CD4-positive, alpha-beta T cell (primary cell): Measurements from ENCODE around the gene ERCC8. TPM values are rescaled to one million over a fixed set of nuclear protein-coding genes. Genes with fewer than 3 reads are reported as not detected.

Source experiments
- ATAC-seq: fragments of 200-7000 bp; cut with Tn5 transposase; one replicate; pipeline ENCODE4 v1.10.0; 2022; ENCODE audit warnings: mild to moderate bottlenecking; ENCODE audit not compliant: poor library complexity
- CTCF ChIA-PET: fragments of 350-600 bp; sonication (Branson Sonifier 250); formaldehyde crosslinking; loops from one replicate; lab custom pipeline; 2021; ENCODE audit warnings: antibody characterized with exemption, inconsistent platforms; lab: Charles Lee
- POLR2A ChIA-PET: fragments of 350-600 bp; sonication (Branson Sonifier 250); formaldehyde crosslinking; loops from one replicate; lab custom pipeline; 2021; ENCODE audit warnings: antibody characterized with exemption, inconsistent platforms; lab: Charles Lee
- DNase-seq, 14 experiments: peaks; one replicate each; pipeline ENCODE4 v3.0.0-alpha.2; 2013 to 2020; ENCODE audit warnings: mixed read lengths in 2 of 14
- H3K27ac ChIP-seq, 2 donors: one replicate each; pipeline versions ENCODE4 v1.5.1 to v1.7.0; 2013; ENCODE audit warnings: low read length in 2 of 2, low read depth in 1 of 2, mild to moderate bottlenecking in 1 of 2
- H3K27me3 ChIP-seq, 2 experiments: 1 replicate in 1 of 2; 2 replicates in 1 of 2; pipeline versions ENCODE4 v1.6.1 to v1.7.0; 2013; ENCODE audit warnings: low read length in 2 of 2, control low read depth in 1 of 2, mild to moderate bottlenecking in 1 of 2, moderate library complexity in 1 of 2; ENCODE audit not compliant: insufficient read depth in 2 of 2, control insufficient read depth in 1 of 2
- H3K36me3 ChIP-seq: one replicate; pipeline ENCODE4 v1.6.1; 2013; ENCODE audit warnings: low read length, control low read depth; ENCODE audit not compliant: insufficient read depth
- H3K4me1 ChIP-seq: one replicate; pipeline ENCODE4 v1.6.1; 2013; ENCODE audit warnings: low read length, control low read depth; ENCODE audit not compliant: insufficient read depth
- H3K4me3 ChIP-seq: one replicate; pipeline ENCODE4 v1.5.1; 2013; ENCODE audit warnings: mild to moderate bottlenecking, low read length, moderate library complexity
- H3K9me3 ChIP-seq, 2 experiments: 1 replicate in 1 of 2; 2 replicates in 1 of 2; pipeline versions ENCODE4 v1.6.1 to v1.7.0; 2013; ENCODE audit warnings: low read length in 2 of 2, mild to moderate bottlenecking in 2 of 2, control low read depth in 1 of 2, moderate library complexity in 1 of 2; ENCODE audit not compliant: control insufficient read depth in 1 of 2, insufficient read depth in 1 of 2
- H3K27ac Mint-ChIP-seq: one replicate; pipeline ENCODE4 v1.8.0; 2020; ENCODE audit warnings: mixed read lengths
- H3K27me3 Mint-ChIP-seq: one replicate; pipeline ENCODE4 v1.8.0; 2021; ENCODE audit warnings: mixed read lengths
- H3K36me3 Mint-ChIP-seq: one replicate; pipeline ENCODE4 v1.8.0; 2021; ENCODE audit warnings: low read depth, mixed read lengths
- H3K4me1 Mint-ChIP-seq: one replicate; pipeline ENCODE4 v1.8.0; 2021; ENCODE audit warnings: low read depth, mixed read lengths
- H3K4me3 Mint-ChIP-seq: one replicate; pipeline ENCODE4 v1.8.0; 2020; ENCODE audit warnings: mild to moderate bottlenecking, mixed read lengths
- H3K9me3 Mint-ChIP-seq: one replicate; pipeline ENCODE4 v1.8.0; 2020; ENCODE audit warnings: mixed read lengths
- intact Hi-C, 2 experiments: fragments of 100-400 bp; cut with DNase I in 1 of 2; cut with micrococcal nuclease in 1 of 2; formaldehyde crosslinking; loops; one replicate each; pipeline versions ENCODE4 v1.15.1 to v1.9.0; 2023 to 2025; cut with DNase I, micrococcal nuclease
- total RNA-seq, 174 experiments: library from RNA in 2 of 174; stranded (reverse) in 2 of 174; gene quantifications; one replicate each; pipeline ENCODE4 v1.2.3 and lab custom pipeline; 2021 to 2026
- TF ChIP-seq, protein P1 (sequence below): fragments of 200-600 bp; IDR thresholded peaks from one replicate; pipeline ENCODE4 v1.8.0; 2022; ENCODE audit warnings: antibody characterized with exemption, mild to moderate bottlenecking

The ERCC8 gene
- total RNA-seq, 2 experiments from 2014 or later: 2.6 to 3.7 TPM

GRCh38 chr5:60886158-60886557, 58.7 kb downstream of the ERCC8 start:
- Histone ChIP-seq H3K9me3 (peaks cover 0 to 11% of the 10 kb centered on the region in 2 experiments), H3K4me3 (no peak overlapping the region), H3K4me1 (no peaks in the 10 kb centered on the region), H3K36me3 (peaks cover 3% of the 10 kb centered on the region), H3K27ac (no peak overlapping the region), H3K27me3 (no peaks in the 10 kb centered on the region)
- no peaks in the 10 kb centered on the region for H3K27me3 Mint-ChIP-seq
- H3K36me3 Mint-ChIP-seq: peaks cover 80% of the 10 kb centered on the region
- no peak for ATAC-seq
- DNase-seq: no peak
- intact Hi-C loops: no loop called here
- H3K4me3 Mint-ChIP-seq: no peak overlapping the region
- ChIA-PET POLR2A (no interaction called here), CTCF (no interaction called here)
- no peak overlapping the region for H3K27ac Mint-ChIP-seq
- H3K4me1 Mint-ChIP-seq: no peaks in the 10 kb centered on the region
- TF ChIP-seq, protein P1, sequence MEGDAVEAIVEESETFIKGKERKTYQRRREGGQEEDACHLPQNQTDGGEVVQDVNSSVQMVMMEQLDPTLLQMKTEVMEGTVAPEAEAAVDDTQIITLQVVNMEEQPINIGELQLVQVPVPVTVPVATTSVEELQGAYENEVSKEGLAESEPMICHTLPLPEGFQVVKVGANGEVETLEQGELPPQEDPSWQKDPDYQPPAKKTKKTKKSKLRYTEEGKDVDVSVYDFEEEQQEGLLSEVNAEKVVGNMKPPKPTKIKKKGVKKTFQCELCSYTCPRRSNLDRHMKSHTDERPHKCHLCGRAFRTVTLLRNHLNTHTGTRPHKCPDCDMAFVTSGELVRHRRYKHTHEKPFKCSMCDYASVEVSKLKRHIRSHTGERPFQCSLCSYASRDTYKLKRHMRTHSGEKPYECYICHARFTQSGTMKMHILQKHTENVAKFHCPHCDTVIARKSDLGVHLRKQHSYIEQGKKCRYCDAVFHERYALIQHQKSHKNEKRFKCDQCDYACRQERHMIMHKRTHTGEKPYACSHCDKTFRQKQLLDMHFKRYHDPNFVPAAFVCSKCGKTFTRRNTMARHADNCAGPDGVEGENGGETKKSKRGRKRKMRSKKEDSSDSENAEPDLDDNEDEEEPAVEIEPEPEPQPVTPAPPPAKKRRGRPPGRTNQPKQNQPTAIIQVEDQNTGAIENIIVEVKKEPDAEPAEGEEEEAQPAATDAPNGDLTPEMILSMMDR: no peak
- H3K9me3 Mint-ChIP-seq: peaks cover 5% of the 10 kb centered on the region

DNA sequence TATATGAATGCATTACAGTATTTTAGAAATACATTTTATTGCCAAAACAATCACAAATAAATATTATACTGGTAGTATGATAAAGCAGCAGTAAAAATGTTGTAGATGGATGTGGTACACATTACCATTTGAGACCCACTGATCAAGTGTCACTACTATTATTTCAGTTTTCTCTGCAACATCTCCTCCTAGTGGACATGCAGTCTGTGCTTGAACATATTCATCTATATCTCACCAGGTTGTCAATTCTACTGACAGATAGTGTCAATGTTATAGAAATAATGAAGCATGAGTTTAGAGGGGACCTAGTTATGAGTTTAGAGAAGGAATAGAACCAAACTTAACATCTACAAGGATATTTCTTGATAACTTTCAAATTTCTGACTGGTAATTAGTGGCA, 61.6 kb downstream of the ERCC8 start:
- H3K4me1 Mint-ChIP-seq: no peaks in the 10 kb centered on the region
- CTCF ChIA-PET: no interaction called here
- H3K4me1 ChIP-seq: no peaks in the 10 kb centered on the region
- peaks cover 0 to 12% of the 10 kb centered on the region in 2 experiments for H3K9me3 ChIP-seq
- H3K9me3 Mint-ChIP-seq: peaks cover 5% of the 10 kb centered on the region
- no peaks in the 10 kb centered on the region for H3K36me3 ChIP-seq
- H3K27me3 Mint-ChIP-seq: no peaks in the 10 kb centered on the region
- intact Hi-C loops: no loop called here
- ATAC-seq: no peak
- no peak overlapping the region for H3K4me3 Mint-ChIP-seq
- DNase-seq: no peak
- TF ChIP-seq, protein P1: no peak
- POLR2A ChIA-PET: no interaction called here
- no peak overlapping the region for H3K27ac Mint-ChIP-seq
- no peak overlapping the region for H3K4me3 ChIP-seq
- H3K27me3 ChIP-seq: no peaks in the 10 kb centered on the region
- H3K27ac ChIP-seq: no peak overlapping the region
- peaks cover 60% of the 10 kb centered on the region for H3K36me3 Mint-ChIP-seq

DNA sequence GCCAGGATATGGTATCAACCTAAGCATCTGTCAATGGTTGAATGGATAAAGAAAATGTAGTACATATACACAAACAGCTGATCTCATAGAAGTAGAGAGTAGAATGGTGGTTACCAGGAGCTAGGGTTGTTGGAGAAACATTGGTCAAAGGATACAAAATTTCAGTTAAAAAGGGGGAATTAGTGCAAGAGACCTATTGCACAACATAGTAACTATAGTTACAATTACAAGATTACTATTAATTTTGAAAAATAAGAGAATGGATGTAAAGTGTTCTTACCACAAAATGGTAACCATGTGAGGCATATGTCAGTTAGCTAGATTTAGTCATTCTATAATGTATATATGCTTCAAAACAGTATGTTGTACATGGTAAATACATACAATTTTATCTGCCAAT, 72.0 kb downstream of the ERCC8 start:
- no peak overlapping the region for H3K4me3 ChIP-seq
- Mint-ChIP-seq H3K4me1 (no peaks in the 10 kb centered on the region), H3K4me3 (no peak overlapping the region), H3K9me3 (peaks cover 20% of the 10 kb centered on the region), H3K27ac (no peak overlapping the region), H3K27me3 (no peaks in the 10 kb centered on the region), H3K36me3 (peaks cover 53% of the 10 kb centered on the region)
- ChIA-PET POLR2A (no interaction called here), CTCF (no interaction called here)
- intact Hi-C loops: no loop called here
- H3K36me3 ChIP-seq: no peaks in the 10 kb centered on the region
- ATAC-seq (no peak), DNase-seq (no peak)
- TF ChIP-seq, protein P1: no peak
- H3K27ac ChIP-seq: no peak overlapping the region
- peaks cover 10 to 15% of the 10 kb centered on the region in 2 experiments for H3K9me3 ChIP-seq
- H3K27me3 ChIP-seq: no peaks in the 10 kb centered on the region
- no peaks in the 10 kb centered on the region for H3K4me1 ChIP-seq
